Measurements from ENCODE around the gene AEBP1. TPM values are rescaled to one million over a fixed set of nuclear protein-coding genes. Genes with fewer than 3 reads are reported as not detected.

Gene AEBP1
- total and polyA plus RNA-seq, 2 experiments from 2014 or later = 15.1 to 42.0 TPM

DNA sequence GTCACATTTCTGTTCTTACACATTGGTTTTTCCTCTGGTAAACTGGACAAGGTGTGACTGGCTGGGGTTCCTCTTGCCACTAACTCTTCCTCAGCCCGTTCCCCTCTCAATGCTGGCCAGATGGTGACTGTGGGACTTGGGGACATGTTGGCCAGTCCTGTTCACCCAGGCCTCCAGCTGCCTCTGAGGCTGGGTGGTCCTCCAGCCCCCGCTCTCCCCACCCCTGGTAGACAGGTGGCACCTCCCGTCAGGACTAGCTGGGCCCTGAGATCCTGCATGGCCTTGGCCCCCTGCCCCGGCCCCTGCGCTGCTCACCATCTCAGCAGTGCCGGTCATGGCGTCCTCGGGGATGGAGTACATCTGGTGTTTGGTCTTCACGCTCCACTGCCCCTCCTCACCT, 47.8 kb downstream of the AEBP1 start:
- TF ChIP-seq ZNF331 (CRISPR knock-in tag; IDR thresholded peaks at IDR 0.05; ENCODE audit: low read depth) (no peak), JUNB (IDR thresholded peaks at IDR 0.05; ENCODE audit: unreplicated experiment) (no peak), CREB1 (CRISPR knock-in tag; IDR thresholded peaks at IDR 0.05; ENCODE audit: low read depth) (no peak), NANOG (IDR thresholded peaks at IDR 0.05; ENCODE audit: borderline replicate concordance) (no peak), EZH2phosphoT487 (IDR thresholded peaks at IDR 0.05; ENCODE audit: unreplicated experiment) (no peak), POLR2AphosphoS5 (IDR thresholded peaks at IDR 0.05; ENCODE audit: low read depth) (no peak), ZNF114 (CRISPR knock-in tag; IDR thresholded peaks at IDR 0.05) (no peak), EZH2 (IDR thresholded peaks at IDR 0.05; ENCODE audit: low read depth, unreplicated experiment) (no peak), STAT1 (IDR thresholded peaks at IDR 0.05; ENCODE audit: unreplicated experiment) (no peak)
- TF ChIP-seq, protein P1, sequence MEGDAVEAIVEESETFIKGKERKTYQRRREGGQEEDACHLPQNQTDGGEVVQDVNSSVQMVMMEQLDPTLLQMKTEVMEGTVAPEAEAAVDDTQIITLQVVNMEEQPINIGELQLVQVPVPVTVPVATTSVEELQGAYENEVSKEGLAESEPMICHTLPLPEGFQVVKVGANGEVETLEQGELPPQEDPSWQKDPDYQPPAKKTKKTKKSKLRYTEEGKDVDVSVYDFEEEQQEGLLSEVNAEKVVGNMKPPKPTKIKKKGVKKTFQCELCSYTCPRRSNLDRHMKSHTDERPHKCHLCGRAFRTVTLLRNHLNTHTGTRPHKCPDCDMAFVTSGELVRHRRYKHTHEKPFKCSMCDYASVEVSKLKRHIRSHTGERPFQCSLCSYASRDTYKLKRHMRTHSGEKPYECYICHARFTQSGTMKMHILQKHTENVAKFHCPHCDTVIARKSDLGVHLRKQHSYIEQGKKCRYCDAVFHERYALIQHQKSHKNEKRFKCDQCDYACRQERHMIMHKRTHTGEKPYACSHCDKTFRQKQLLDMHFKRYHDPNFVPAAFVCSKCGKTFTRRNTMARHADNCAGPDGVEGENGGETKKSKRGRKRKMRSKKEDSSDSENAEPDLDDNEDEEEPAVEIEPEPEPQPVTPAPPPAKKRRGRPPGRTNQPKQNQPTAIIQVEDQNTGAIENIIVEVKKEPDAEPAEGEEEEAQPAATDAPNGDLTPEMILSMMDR (conservative IDR thresholded peaks at IDR 0.05; ENCODE audit: low read depth in 2 of 2) = no peak
- TF ChIP-seq, protein P2, sequence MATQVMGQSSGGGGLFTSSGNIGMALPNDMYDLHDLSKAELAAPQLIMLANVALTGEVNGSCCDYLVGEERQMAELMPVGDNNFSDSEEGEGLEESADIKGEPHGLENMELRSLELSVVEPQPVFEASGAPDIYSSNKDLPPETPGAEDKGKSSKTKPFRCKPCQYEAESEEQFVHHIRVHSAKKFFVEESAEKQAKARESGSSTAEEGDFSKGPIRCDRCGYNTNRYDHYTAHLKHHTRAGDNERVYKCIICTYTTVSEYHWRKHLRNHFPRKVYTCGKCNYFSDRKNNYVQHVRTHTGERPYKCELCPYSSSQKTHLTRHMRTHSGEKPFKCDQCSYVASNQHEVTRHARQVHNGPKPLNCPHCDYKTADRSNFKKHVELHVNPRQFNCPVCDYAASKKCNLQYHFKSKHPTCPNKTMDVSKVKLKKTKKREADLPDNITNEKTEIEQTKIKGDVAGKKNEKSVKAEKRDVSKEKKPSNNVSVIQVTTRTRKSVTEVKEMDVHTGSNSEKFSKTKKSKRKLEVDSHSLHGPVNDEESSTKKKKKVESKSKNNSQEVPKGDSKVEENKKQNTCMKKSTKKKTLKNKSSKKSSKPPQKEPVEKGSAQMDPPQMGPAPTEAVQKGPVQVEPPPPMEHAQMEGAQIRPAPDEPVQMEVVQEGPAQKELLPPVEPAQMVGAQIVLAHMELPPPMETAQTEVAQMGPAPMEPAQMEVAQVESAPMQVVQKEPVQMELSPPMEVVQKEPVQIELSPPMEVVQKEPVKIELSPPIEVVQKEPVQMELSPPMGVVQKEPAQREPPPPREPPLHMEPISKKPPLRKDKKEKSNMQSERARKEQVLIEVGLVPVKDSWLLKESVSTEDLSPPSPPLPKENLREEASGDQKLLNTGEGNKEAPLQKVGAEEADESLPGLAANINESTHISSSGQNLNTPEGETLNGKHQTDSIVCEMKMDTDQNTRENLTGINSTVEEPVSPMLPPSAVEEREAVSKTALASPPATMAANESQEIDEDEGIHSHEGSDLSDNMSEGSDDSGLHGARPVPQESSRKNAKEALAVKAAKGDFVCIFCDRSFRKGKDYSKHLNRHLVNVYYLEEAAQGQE (IDR thresholded peaks at IDR 0.05; ENCODE audit: unreplicated experiment) = no peak
- TF ChIP-seq, protein P3, sequence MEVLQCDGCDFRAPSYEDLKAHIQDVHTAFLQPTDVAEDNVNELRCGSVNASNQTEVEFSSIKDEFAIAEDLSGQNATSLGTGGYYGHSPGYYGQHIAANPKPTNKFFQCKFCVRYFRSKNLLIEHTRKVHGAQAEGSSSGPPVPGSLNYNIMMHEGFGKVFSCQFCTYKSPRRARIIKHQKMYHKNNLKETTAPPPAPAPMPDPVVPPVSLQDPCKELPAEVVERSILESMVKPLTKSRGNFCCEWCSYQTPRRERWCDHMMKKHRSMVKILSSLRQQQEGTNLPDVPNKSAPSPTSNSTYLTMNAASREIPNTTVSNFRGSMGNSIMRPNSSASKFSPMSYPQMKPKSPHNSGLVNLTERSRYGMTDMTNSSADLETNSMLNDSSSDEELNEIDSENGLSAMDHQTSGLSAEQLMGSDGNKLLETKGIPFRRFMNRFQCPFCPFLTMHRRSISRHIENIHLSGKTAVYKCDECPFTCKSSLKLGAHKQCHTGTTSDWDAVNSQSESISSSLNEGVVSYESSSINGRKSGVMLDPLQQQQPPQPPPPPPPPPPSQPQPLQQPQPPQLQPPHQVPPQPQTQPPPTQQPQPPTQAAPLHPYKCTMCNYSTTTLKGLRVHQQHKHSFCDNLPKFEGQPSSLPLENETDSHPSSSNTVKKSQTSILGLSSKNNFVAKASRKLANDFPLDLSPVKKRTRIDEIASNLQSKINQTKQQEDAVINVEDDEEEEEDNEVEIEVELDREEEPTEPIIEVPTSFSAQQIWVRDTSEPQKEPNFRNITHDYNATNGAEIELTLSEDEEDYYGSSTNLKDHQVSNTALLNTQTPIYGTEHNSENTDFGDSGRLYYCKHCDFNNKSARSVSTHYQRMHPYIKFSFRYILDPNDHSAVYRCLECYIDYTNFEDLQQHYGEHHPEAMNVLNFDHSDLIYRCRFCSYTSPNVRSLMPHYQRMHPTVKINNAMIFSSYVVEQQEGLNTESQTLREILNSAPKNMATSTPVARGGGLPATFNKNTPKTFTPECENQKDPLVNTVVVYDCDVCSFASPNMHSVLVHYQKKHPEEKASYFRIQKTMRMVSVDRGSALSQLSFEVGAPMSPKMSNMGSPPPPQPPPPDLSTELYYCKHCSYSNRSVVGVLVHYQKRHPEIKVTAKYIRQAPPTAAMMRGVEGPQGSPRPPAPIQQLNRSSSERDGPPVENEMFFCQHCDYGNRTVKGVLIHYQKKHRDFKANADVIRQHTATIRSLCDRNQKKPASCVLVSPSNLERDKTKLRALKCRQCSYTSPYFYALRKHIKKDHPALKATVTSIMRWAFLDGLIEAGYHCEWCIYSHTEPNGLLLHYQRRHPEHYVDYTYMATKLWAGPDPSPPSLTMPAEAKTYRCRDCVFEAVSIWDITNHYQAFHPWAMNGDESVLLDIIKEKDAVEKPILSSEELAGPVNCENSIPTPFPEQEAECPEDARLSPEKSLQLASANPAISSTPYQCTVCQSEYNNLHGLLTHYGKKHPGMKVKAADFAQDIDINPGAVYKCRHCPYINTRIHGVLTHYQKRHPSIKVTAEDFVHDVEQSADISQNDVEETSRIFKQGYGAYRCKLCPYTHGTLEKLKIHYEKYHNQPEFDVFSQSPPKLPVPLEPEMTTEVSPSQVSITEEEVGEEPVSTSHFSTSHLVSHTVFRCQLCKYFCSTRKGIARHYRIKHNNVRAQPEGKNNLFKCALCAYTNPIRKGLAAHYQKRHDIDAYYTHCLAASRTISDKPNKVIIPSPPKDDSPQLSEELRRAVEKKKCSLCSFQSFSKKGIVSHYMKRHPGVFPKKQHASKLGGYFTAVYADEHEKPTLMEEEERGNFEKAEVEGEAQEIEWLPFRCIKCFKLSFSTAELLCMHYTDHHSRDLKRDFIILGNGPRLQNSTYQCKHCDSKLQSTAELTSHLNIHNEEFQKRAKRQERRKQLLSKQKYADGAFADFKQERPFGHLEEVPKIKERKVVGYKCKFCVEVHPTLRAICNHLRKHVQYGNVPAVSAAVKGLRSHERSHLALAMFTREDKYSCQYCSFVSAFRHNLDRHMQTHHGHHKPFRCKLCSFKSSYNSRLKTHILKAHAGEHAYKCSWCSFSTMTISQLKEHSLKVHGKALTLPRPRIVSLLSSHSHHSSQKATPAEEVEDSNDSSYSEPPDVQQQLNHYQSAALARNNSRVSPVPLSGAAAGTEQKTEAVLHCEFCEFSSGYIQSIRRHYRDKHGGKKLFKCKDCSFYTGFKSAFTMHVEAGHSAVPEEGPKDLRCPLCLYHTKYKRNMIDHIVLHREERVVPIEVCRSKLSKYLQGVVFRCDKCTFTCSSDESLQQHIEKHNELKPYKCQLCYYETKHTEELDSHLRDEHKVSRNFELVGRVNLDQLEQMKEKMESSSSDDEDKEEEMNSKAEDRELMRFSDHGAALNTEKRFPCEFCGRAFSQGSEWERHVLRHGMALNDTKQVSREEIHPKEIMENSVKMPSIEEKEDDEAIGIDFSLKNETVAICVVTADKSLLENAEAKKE (CRISPR knock-in tag; IDR thresholded peaks at IDR 0.05) = no peak
- TF ChIP-seq, protein P4, sequence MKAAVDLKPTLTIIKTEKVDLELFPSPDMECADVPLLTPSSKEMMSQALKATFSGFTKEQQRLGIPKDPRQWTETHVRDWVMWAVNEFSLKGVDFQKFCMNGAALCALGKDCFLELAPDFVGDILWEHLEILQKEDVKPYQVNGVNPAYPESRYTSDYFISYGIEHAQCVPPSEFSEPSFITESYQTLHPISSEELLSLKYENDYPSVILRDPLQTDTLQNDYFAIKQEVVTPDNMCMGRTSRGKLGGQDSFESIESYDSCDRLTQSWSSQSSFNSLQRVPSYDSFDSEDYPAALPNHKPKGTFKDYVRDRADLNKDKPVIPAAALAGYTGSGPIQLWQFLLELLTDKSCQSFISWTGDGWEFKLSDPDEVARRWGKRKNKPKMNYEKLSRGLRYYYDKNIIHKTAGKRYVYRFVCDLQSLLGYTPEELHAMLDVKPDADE (IDR thresholded peaks at IDR 0.05) = no peak
- H3K4me3 Mint-ChIP-seq = no peak overlapping the region

More for the DNA sequence above, 47.8 kb downstream of the AEBP1 start:
- H3K4me3 ChIP-seq = no peak overlapping the region
- no peaks in the 10 kb centered on the region for H4K20me1 ChIP-seq (replicated peaks; ENCODE audit: insufficient read depth)
- no peaks in the 10 kb centered on the region for H3K36me3 Mint-ChIP-seq (ENCODE audit: low read depth)
- no peak overlapping the region for H3K4me2 ChIP-seq
- H3K79me2 ChIP-seq (replicated peaks; ENCODE audit: insufficient read depth) = no peaks in the 10 kb centered on the region
- no peak overlapping the region for H2AFZ ChIP-seq
- no peak for DNase-seq (ENCODE audit: low spot score)
- no peak for ATAC-seq
- H3K4me1 ChIP-seq (ENCODE audit: insufficient read depth) = peaks cover 3% of the 10 kb centered on the region
- H3K27ac Mint-ChIP-seq = no peak overlapping the region
- no peaks in the 10 kb centered on the region for H3K9me2 ChIP-seq (ENCODE audit: insufficient read depth)
- no peaks in the 10 kb centered on the region for H3K36me3 ChIP-seq (ENCODE audit: insufficient read depth)
- no peak overlapping the region for H3K27ac ChIP-seq (ENCODE audit: low read depth)
- H3F3A ChIP-seq (replicated peaks; ENCODE audit: low read depth) = no peaks in the 10 kb centered on the region
- H3K4me1 Mint-ChIP-seq = peaks cover 11% of the 10 kb centered on the region
- peaks cover 9% of the 10 kb centered on the region for H3K27me3 Mint-ChIP-seq (ENCODE audit: insufficient read depth, low read depth, poor library complexity)
- H3K27me3 ChIP-seq (ENCODE audit: insufficient read depth) = 0 out of 2 replicates have a peak, but pooled peaks cover 2% of the 10 kb centered on the region
- H3K9me3 Mint-ChIP-seq = no peaks in the 10 kb centered on the region
